D721Med (cell line): ENCODE measurements around the gene TKTL1.

ENCODE experiments used
- DNase-seq: peaks from one replicate; pipeline ENCODE4 v3.0.0; 2011; ENCODE audit warnings: low spot score; ENCODE audit not compliant: insufficient read length
- FAIRE-seq: peaks from 2 replicates; lab custom pipeline; 2011; peaks lifted over from hg19 to GRCh38; lab: Jason Lieb, UNC
- CTCF ChIP-seq: IDR thresholded peaks from 2 replicates; pipeline ENCODE4 v1.5.1; 2012; ENCODE audit warnings: mild to moderate bottlenecking, control low read depth; ENCODE audit not compliant: insufficient read depth; ENCODE audit errors: missing control alignments

TKTL1 gene

GRCh38 chrX:154359362-154360154, 64.0 kb downstream of the TKTL1 start:
- no peak for TF ChIP-seq CTCF
- DNase-seq: no peak
- no peak for FAIRE-seq

- no peak for FAIRE-seq
- no peak for TF ChIP-seq CTCF
- DNase-seq: no peak
Measured at GRCh38 chrX:154360155-154360713, 64.6 kb downstream of the TKTL1 start.

GRCh38 chrX:154362085-154362742, 66.6 kb downstream of the TKTL1 start:
- no peak for FAIRE-seq
- no peak for TF ChIP-seq CTCF
- DNase-seq: no peak

GRCh38 chrX:154363706-154364439, 68.3 kb downstream of the TKTL1 start:
- TF ChIP-seq CTCF: no peak
- FAIRE-seq (no peak), DNase-seq (no peak)

GRCh38 chrX:154365052-154365600, 69.5 kb downstream of the TKTL1 start:
- FAIRE-seq (no peak), DNase-seq (no peak)
- TF ChIP-seq CTCF: no peak

GRCh38 chrX:154365997-154366665, 70.5 kb downstream of the TKTL1 start:
- no peak for TF ChIP-seq CTCF
- FAIRE-seq (no peak), DNase-seq (no peak)
